ENCODE measurements around the gene NTRK1. TPM values are rescaled to one million over a fixed set of nuclear protein-coding genes. Genes with fewer than 3 reads are reported as not detected.

NTRK1 gene
- total RNA-seq, 1 donor from 2014 or later = 1.0 TPM

- peaks cover 30% of the 10 kb centered on the region for H3K36me3 ChIP-seq
- H3K27me3 ChIP-seq (ENCODE audit: low read depth) = peaks cover 67% of the 10 kb centered on the region
- peak; percentile 97 for TF ChIP-seq CTCF (IDR thresholded peaks at IDR 0.05; ENCODE audit: borderline replicate concordance)
- intact Hi-C loops (cut with micrococcal nuclease) = no loop called here
- H3K4me3 ChIP-seq = peak within 1 kb of the TSS; percentile 44
- peaks cover 29% of the 10 kb centered on the region for H3K4me1 ChIP-seq
- peak; percentile 83 for DNase-seq
- peaks cover 10% of the 10 kb centered on the region for H3K9me3 ChIP-seq (replicated peaks)
- H3K27ac ChIP-seq (replicated peaks) = peak within 1 kb of the TSS; percentile 27
These were observed 59.8 kb downstream of the NTRK1 start, which contains the start of gene LRRC71 for GRCh38 chr1:156920233-156921052. LRRC71 (plus strand) TSS chr1:156920632; CDS start chr1:156920804, 172 bp downstream.

GRCh38 chr1:156921053-156921529, 60.4 kb downstream of the NTRK1 start:
- Histone ChIP-seq H3K27ac (replicated peaks) (no peak overlapping the region), H3K4me1 (peaks cover 29% of the 10 kb centered on the region), H3K27me3 (ENCODE audit: low read depth) (peaks cover 74% of the 10 kb centered on the region), H3K9me3 (replicated peaks) (peaks cover 10% of the 10 kb centered on the region), H3K36me3 (peaks cover 24% of the 10 kb centered on the region), H3K4me3 (peak overlapping the region; percentile 44)
- intact Hi-C loops (cut with micrococcal nuclease) = no loop called here
- no peak for TF ChIP-seq CTCF (IDR thresholded peaks at IDR 0.05; ENCODE audit: borderline replicate concordance)
- no peak for DNase-seq

- H3K4me1 ChIP-seq = peaks cover 39% of the 10 kb centered on the region
- peak overlapping the region; percentile 45 for H3K4me3 ChIP-seq
- H3K27me3 ChIP-seq (ENCODE audit: low read depth) = peaks cover 85% of the 10 kb centered on the region
- intact Hi-C loops (cut with micrococcal nuclease) = no loop called here
- H3K36me3 ChIP-seq = peaks cover 3% of the 10 kb centered on the region
- TF ChIP-seq CTCF (IDR thresholded peaks at IDR 0.05; ENCODE audit: borderline replicate concordance) = no peak
- H3K9me3 ChIP-seq (replicated peaks) = peaks cover 3% of the 10 kb centered on the region
- DNase-seq = no peak
- no peak overlapping the region for H3K27ac ChIP-seq (replicated peaks)
These were observed 62.5 kb downstream of the NTRK1 start for GRCh38 chr1:156922986-156923669.

GRCh38 chr1:156923670-156924477, 63.2 kb downstream of the NTRK1 start:
- H3K4me3 ChIP-seq = peak overlapping the region; percentile 45
- DNase-seq = no peak
- no peaks in the 10 kb centered on the region for H3K9me3 ChIP-seq (replicated peaks)

More at GRCh38 chr1:156923670-156924477, 63.2 kb downstream of the NTRK1 start:
- Histone ChIP-seq H3K27me3 (ENCODE audit: low read depth) (peaks cover 91% of the 10 kb centered on the region), H3K27ac (replicated peaks) (no peak overlapping the region), H3K36me3 (no peaks in the 10 kb centered on the region), H3K4me1 (peaks cover 39% of the 10 kb centered on the region)
- TF ChIP-seq CTCF (IDR thresholded peaks at IDR 0.05; ENCODE audit: borderline replicate concordance) = no peak
- intact Hi-C loops (cut with micrococcal nuclease) = no loop called here

Measured in left ventricle myocardium inferior (tissue), 1 donor.